ENCODE data around the gene ITIH6.
"Not testable (repeated sequence)": the region's sequence is repeated elsewhere in the genome, so short reads cannot be mapped to it uniquely, and the experiment has no call there.

Gene ITIH6, protein sequence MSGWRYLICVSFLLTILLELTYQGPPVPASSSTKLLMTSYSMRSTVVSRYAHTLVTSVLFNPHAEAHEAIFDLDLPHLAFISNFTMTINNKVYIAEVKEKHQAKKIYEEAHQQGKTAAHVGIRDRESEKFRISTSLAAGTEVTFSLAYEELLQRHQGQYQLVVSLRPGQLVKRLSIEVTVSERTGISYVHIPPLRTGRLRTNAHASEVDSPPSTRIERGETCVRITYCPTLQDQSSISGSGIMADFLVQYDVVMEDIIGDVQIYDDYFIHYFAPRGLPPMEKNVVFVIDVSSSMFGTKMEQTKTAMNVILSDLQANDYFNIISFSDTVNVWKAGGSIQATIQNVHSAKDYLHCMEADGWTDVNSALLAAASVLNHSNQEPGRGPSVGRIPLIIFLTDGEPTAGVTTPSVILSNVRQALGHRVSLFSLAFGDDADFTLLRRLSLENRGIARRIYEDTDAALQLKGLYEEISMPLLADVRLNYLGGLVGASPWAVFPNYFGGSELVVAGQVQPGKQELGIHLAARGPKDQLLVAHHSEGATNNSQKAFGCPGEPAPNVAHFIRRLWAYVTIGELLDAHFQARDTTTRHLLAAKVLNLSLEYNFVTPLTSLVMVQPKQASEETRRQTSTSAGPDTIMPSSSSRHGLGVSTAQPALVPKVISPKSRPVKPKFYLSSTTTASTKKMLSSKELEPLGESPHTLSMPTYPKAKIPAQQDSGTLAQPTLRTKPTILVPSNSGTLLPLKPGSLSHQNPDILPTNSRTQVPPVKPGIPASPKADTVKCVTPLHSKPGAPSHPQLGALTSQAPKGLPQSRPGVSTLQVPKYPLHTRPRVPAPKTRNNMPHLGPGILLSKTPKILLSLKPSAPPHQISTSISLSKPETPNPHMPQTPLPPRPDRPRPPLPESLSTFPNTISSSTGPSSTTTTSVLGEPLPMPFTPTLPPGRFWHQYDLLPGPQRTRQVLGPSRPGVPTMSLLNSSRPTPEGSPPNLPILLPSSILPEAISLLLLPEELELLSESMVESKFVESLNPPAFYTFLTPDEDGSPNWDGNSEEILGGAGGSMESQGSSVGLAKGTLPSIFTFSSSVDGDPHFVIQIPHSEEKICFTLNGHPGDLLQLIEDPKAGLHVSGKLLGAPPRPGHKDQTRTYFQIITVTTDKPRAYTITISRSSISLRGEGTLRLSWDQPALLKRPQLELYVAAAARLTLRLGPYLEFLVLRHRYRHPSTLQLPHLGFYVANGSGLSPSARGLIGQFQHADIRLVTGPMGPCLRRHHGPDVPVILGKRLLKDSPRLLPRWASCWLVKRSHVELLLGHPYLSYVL

DNA sequence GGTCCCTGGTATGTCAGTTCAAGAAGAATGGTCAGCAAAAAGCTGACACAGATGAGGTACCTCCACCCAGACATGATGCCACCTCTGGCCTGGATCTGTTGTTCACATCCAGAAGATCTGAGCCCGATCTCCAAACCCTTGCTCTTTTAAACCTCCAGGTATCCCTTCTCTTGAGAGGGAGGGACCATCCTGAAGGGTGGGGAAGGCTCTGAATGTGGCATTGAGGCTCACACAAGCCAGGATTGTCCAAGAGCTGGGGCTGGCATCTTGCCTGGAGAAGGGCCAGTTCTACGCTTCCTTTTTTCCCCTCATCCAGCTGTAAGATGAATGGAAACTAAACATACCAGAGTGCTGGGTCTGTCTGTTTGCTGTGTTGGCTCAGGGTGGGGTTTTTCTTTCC is at the start of gene ITIH6:
ITIH6 (minus strand) TSS at position 119 of the 400 bp plus-strand sequence; CDS start at position 74, 45 bp downstream.
- DNase-seq, result no peak

DNA sequence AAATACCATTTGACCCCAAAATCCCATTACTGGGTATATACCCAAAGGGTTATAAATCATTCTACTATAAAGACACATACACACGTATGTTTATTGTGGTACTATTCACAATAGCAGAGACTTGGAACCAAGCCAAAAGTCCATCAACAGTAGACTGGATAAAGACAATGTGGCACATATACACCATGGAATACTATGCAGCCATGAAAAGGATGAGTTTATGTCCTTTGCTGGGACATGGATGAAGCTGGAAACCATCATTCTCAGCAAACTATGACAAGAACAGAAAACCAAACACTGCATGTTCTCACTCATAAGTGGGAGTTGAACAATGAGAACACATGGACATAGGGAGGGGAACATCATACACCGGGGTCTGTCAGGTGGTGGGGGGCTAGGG is 49.6 kb upstream of the ITIH6 start:
- not testable (repeated sequence) for DNase-seq

DNA sequence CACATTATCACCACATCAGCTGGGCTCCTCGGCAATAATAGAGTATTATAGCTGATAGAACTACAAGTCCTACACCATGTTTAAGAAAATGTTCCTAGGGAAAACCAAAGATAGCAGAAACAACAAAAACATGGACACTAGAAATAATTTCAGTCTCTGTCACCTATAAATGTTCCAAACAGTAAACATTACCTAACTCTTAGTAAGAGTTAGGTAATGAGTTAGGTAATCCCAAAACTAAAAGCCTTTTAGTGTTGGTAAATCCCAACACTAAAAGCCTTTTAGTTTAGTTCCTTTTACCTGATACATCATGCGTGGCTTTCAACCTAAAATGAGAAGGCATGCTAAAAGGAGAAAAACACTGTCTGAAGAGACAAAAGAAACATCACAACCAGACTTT is 45.0 kb upstream of the ITIH6 start:
- no peak for DNase-seq

DNA sequence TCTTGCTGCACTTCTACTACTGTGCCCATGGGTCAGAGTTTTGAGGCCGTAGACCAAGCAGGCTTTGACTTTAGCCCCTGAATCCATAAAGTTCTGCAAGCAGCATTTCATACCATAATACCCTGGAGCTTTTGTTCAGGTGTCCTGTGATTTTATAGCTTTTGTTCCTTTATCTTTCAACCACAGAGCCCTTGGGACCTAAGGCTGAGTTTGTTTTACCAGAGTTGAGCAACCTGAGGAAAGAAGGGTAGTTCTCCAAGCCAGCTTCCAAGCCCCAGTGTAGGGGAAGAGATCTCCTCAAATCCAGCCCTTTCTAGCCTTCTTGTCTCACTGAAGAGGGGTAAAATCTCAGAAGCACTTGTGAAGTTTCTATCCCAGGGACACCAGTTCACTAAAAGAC is 44.6 kb upstream of the ITIH6 start:
- DNase-seq, result no peak

DNA sequence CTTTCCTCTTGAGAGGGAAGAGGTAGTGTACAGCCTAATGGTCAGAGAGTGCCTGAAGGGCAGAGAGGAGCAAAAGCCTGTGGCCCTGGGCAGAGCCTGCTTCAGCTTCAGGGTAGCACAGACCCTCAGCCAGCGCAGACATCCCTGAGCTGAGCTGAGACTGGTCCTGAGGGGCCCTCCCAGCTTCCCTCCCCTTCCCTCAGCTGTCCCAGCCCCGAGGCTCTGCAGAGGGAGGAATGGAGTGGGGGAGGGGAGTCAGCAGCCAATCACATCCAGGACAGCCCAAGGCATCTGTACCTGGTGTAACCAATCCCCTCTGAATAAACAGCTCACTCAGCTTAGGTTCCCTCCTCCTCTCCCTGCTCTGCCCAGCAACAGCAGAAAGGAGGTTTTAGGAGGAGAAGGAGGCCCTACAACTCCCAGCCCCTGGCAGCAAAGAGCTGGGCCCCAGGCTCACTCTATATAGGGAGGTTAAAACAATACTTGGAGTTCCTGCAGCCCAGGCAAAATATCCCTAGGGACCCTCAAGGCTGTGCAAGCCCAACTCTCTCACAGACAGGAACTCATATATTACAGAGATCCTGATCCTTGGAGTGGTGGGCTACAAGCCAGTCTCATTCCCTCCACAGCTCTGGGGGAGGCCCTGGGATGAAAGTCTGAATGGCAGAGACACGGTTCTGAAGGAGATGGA is 43.3 kb upstream of the ITIH6 start:
- DNase-seq, result not testable (repeated sequence)

DNA sequence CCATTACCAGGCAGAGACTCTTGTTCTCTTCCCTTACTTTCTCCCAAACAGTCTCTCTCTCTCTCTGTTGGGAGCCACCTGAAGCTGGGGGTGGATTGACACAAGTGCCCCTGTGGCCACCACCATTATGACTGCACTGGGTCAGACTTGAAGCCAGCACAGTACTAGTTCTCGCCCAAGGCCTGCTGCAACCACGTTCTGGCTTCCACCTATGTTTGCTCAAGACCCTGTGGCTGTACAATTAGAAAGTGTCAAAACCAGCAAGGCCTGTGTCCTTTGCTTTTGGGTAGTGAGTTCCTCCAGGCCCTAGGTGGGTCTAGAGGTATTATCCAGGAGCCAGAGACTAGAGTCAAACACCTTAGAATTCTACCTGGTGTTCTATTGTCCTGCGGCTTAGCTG is 40.5 kb upstream of the ITIH6 start:
- no peak for DNase-seq

DNA sequence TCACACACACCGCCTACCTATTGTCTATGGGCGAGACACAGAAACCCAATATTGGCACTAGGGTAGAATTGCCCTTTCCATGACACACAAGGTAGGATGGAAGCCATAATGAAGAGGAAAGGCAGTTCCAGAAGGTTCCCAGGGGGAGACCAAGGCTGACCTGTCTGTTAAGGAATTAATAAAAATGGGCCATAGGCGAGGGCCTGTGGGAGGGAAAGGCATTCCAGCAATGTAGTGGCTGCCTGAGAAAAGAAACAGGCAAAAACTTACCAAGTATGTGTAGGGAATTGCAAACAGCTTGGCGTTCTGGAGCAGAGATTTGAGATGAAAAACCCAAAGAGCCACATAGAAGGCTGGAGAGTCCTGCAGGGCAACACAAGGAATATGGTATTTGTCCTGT is 28.5 kb upstream of the ITIH6 start:
- DNase-seq, result no peak

DNA sequence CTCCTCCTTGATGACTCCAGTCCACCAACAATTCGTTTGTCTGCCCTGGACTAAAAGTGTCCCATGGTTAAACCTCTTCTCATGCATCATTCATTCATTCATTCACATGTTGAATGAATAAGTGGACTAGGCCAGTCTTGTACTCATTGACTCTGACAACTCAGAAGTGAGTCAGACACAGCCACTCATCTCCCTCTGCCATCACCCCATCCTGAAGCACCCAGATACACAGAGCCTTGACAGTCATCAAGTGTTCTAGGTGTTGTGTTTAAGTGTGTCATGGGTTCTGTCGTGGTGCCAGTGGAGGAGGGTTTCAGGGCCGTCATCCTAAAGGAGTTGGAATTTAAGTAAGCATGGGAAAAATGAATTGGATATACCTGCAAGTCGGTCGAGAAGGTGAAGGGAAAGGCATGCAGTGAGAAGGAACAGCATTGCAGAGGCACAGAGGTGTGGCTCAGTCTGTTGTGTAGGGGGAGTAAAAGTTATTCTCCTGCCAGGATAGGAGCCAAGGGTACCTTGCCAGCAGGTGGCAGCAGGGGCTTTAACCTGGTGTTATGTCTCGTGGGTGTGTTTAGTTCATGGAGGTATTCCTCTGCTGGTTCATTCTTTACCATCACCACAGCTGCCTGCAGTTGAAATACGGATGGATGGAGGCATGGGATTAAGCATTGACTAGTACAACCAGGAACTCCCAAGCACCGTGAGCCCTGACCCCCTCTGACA is 27.8 kb upstream of the ITIH6 start:
- no peak for DNase-seq

DNA sequence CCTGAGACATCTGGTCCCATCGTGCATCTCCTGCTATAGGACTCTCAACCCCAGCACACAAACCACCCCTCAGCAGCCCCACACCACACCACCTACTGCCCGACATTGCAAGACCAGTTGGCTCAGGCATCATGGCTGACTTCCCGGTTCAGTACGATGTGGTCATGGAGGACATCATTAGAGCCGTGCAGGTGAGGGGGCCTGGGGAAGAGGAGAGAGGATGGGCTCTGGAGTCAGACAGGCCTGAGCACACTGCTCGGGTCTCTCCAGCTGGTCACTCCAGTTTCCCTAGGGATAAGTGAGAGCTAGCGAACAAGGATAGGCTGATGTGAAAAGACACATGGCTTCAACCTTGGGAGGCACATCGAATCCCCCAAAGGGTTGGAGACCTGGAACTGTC is 26.7 kb upstream of the ITIH6 start:
- DNase-seq, result no peak

DNA sequence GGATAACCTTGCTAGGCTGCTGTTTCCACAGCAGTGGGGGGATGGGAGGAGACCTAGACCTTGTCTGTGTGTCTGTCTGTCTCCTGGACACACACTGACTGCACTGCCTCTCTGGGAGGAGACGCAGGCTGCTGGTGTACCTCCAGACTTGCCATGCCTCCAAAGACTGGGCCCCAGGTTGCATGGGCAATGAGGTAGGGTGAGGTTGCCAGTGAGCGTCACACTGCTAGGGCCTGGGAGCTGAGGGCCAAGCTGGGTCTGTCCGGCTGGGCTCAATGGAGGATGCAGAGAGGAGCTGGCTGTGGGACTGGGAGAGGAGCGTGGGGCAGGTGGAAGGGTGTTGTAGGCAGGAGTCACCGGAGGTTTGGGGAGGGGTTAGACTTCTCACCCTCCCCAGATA is 26.1 kb upstream of the ITIH6 start:
- DNase-seq, result no peak

DNA sequence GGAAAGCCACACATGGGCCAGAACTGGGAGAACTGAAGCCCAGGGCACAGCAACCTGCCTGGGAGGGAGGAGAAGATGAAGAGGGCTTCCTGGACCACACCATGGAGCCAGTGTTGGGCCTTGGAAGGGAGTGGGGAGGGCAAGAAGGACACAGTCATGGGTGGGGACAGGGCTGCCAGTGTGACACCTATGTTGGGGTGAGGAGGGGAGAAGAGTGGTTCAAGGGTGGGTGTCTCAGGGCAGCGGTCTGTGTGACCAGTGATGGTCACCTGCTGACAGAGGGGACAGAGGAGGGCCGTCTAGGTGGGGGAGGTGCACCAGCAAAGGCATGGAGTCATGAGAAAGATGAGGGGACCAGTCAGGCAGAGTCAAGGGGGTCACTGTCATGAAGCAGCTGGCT is 23.3 kb upstream of the ITIH6 start:
- no peak for DNase-seq

DNA sequence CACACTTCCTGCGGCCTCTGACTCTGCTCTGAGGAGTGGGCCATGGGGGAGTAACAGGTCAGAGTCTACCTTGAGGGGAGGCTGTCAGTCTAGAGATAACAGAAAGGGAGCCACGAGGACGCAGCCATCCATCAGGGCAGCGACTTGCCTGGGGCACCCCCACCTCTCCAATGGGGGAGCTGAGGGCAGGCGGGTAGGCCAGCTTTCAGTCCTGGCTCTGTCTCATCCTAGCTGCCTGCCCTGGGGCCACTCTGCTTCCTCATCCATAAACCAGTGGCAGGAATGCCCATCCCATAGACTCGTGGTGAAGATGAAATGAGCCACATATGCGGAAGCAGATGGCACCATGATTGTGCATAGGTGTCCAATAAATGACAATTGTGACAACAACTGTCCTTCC is 22.7 kb upstream of the ITIH6 start:
- no peak for DNase-seq

DNA sequence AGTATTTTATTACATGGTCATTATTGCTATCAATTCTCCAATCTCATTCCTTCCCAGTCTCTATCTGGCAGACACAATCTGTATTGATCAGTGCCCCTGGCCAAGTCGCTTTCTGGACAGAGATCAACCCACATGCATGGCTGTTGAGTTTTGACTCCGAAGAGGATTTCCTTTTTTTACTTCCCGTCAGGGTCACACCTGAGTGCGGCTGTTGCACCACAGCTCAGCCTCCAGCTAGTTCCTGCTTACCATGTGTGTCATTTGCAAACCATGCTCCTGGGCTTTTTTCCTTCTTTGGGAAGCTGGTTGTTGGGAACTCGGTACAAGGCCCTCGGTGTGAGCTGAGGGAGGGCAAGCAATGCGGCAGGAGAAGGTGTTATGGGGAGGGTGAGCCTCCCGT is 21.1 kb upstream of the ITIH6 start:
- DNase-seq, result no peak

DNA sequence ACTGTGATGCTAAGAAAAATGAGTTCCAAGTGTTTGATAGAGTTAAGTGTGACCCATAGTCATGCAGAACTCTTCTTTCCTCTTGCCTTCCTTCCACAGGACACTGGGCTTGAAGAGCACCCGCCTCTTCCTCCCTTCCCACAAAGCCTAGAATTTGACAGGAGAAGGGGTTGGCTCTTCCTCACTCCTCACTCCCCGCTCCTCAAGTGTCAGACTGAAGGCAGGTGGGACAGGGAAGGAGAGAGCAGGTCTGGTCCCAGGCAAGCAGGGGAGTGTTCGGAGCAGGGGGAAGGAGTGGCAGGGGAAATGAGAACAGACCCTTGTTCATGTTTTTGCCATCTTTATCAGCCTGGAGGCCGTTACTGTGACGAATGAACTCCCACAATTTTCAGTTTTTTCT is 20.2 kb upstream of the ITIH6 start:
- no peak for DNase-seq

DNA sequence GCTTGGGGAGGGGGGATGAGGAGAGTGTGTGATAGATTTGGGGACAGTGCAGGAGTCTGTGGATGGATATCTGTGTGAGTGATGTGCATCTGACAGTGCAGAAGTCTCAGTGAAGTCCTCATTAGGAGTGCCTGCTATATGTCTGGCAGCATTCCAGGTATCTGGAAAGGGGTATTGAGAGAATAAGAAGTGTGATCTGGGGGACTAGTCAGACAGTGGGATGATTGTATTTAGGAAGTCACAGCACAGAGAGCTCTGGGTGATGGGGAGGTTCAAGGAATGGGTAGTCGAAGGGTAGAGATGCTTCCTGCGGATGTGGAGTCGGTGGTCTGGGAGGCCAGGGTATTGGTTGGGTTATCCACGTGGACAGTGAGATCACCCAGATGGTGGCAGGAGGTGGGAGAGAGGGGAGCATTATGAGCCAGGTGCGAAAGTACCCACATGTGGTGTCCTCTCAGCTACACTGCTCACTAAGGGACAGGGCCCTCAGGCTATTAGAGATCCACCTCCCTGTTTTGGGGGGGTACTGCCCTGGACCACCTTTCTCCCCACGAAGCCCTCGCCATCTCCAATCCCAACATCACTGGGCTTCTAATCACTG is 19.3 kb upstream of the ITIH6 start:
- no peak for DNase-seq

DNA sequence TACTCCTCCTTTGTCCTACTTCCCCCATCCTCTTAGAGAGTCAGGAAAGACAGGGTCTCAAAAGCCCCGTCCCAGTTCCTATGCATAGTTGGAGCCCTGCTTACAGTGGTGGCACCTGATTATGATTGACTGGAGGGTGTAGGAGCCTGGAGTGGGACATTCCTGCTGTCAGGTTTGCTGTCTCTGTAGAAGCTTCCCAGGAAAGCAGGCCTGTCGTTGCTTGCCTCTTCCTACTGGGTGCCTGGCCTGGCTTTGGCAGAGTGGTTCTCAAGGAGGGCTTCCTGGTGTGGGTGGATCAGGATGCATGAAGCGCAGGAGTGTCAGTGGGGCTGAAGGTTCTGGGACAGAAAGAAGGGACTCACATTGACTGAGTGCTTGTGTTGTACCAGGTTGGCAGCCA is 14.3 kb upstream of the ITIH6 start:
- no peak for DNase-seq

DNA sequence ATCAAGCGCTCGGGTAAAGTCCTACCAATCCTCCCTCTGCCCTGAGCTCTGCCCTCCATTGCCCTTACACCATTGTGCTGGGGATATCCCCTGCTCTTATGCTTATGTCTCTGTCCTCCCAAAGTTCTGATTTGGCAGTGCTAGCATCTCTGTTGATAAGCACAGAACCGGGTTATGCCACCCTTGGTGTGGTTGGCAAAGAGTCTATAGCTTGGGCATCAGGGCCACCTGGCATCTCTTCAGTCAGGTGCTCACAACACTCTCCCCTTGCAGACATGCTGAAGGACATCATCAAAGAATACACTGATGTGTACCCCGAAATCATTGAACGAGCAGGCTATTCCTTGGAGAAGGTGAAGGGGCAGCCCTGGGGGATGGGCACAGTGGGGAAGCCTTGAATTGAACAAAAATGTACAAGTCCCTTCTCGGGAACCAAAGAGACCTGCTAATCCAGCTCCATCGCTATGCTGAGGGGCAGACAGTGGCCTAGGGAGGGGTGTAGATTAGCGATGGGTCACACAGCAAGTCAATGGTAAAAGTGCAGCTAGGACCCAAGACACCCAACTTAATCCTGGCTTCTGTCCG is 13.3 kb upstream of the ITIH6 start:
- no peak for DNase-seq

DNA sequence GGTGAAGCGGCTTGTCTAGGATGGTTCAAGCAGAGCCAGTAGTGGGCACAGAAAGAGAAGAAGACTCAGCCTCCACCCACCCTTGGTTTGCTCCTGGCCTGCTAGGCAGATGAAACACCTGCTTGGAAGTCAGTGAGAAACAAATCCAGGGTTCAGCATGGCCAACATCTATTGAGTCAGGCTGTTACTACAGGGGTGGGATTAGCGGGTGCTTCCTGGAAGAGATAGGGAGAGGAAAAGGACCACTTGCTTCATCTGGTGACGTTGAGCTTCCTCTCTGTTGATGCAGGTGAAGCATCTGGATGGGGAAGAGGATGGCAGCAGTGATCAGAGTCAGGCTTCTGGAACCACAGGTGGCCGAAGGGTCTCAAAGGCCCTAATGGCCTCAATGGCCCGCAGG is 12.5 kb upstream of the ITIH6 start:
- no peak for DNase-seq

DNA sequence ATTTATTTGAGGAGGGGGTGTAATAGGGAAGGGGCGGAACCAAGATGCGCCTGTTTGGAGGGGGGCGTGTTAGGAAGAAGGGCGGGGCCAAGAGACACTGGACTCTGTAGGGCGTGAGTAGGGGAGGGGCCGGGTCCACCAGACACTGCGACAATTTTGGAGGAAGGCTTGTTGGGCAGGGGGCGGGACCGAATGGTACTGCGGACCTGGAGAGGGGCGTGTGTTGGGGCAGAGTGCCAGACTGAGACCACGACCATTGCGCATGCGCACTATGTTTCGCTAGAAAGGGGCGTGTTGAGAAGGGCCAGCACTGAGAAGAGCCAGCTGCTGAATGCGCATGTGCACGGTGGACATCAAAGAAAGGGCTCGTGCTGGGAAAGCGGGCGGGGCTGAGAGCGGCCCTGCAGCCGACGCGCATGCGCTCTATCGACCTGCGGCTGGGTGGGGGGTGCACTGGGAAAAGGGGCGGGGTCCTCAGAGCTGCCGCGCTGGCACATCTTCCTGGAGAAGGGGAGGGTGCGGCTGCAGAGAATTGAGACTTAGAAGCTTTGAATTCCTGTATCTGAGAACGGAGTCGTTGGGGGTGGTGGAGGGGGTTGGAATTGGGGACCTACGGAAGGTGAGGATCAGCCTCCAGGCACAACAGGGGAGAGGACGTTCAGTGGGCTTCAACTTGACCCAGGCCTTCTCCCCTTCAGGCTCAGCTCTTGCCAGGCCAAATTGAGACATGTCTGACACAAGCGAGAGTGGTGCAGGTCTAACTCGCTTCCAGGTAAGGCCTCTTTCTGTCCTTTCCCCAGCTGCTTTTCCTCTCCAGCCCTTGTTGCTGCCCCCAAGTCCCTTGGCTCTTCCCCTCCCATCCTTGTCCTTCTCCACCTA is 10.8 kb upstream of the ITIH6 start:
- peak; percentile 69 for DNase-seq

DNA sequence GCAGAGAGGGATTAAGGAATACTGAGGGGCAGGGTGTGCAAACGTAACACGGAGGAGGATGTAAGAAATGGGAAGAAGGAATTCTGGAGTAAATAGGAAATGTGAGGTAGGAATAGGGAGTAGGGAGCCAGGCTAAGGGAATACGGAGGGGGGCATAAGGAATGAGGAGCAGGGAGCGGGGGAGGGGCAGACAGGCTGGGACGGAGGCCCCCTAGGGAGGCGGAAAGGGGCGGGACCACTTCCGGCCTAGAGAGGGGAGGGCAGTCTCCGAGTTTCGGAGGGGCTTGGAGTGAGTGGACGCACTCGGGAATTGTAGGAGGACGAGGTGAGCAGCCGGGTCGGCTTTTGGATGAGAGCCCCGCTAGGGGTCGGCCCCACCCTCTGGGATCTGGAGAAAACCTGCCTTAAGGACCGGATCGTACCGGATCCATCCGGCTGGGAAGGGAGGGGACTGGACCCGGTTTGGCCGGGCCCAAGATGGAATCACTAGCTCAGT is 10.1 kb upstream of the ITIH6 start:
- DNase-seq, result peak; percentile 5
